GM23338 (cell line): Measurements from ENCODE around the gene TENM4. TPM values are rescaled to one million over a fixed set of nuclear protein-coding genes. Genes with fewer than 3 reads are reported as not detected.

Source experiments
- ATAC-seq: fragments of 200-7000 bp; cut with Tn5 transposase; 3 replicates; pipeline ENCODE4 v1.9.1; 2020
- DNase-seq: peaks from one replicate; pipeline ENCODE4 v3.0.0-alpha.2; 2015; ENCODE audit warnings: low spot score
- H2AFZ ChIP-seq: fragments of 200-600 bp; sonication (generic); 2 replicates; pipeline ENCODE4 v1.8.0; 2016; ENCODE audit warnings: antibody characterized with exemption, mild to moderate bottlenecking, moderate library complexity
- H3F3A ChIP-seq: fragments of 200-600 bp; sonication (generic); replicated peaks from 2 replicates; pipeline ENCODE4 v1.8.0; 2017; ENCODE audit warnings: antibody characterized with exemption, mixed run types, low read depth
- H3K27ac ChIP-seq: fragments of 200-600 bp; sonication (generic); 2 replicates; pipeline ENCODE4 v1.6.1; 2016; ENCODE audit warnings: low read depth
- H3K27me3 ChIP-seq: fragments of 200-600 bp; sonication (generic); 2 replicates; pipeline ENCODE4 v1.8.0; 2016; ENCODE audit warnings: mild to moderate bottlenecking, mixed run types, moderate library complexity; ENCODE audit not compliant: insufficient read depth
- H3K36me3 ChIP-seq: fragments of 200-600 bp; sonication (generic); 2 replicates; pipeline ENCODE4 v1.8.0; 2016; ENCODE audit warnings: mild to moderate bottlenecking; ENCODE audit not compliant: insufficient read depth
- H3K4me1 ChIP-seq: fragments of 200-600 bp; sonication (generic); 2 replicates; pipeline ENCODE4 v1.8.0; 2016; ENCODE audit warnings: mild to moderate bottlenecking, moderate library complexity; ENCODE audit not compliant: insufficient read depth
- H3K4me2 ChIP-seq: fragments of 200-600 bp; sonication (generic); 2 replicates; pipeline ENCODE4 v1.7.1; 2017; ENCODE audit warnings: mixed run types
- H3K4me3 ChIP-seq: fragments of 200-600 bp; sonication (generic); 2 replicates; pipeline ENCODE4 v1.6.1; 2016; ENCODE audit warnings: mixed run types
- H3K79me2 ChIP-seq: fragments of 200-600 bp; sonication (generic); replicated peaks from 2 replicates; pipeline ENCODE4 v1.8.0; 2017; ENCODE audit warnings: mild to moderate bottlenecking; ENCODE audit not compliant: insufficient read depth
- H3K9me2 ChIP-seq: fragments of 200-600 bp; sonication (generic); 2 replicates; pipeline ENCODE4 v1.8.0; 2017; ENCODE audit not compliant: insufficient read depth
- H4K20me1 ChIP-seq: fragments of 200-600 bp; sonication (generic); replicated peaks from 2 replicates; pipeline ENCODE4 v1.8.0; 2017; ENCODE audit warnings: mild to moderate bottlenecking; ENCODE audit not compliant: insufficient read depth
- H3K27ac Mint-ChIP-seq: 2 replicates; pipeline ENCODE4 v1.8.0; 2020; ENCODE audit warnings: inconsistent platforms, mild to moderate bottlenecking, moderate library complexity, mixed read lengths
- H3K27me3 Mint-ChIP-seq: 3 replicates; pipeline ENCODE4 v1.8.0; 2022; ENCODE audit warnings: low read depth, mild to moderate bottlenecking, moderate library complexity, mixed read lengths, inconsistent platforms; ENCODE audit not compliant: insufficient read depth, poor library complexity
- H3K36me3 Mint-ChIP-seq: 3 replicates; pipeline ENCODE4 v1.8.0; 2021; ENCODE audit warnings: low read depth, mild to moderate bottlenecking, inconsistent platforms, moderate library complexity, mixed read lengths
- H3K4me1 Mint-ChIP-seq: 3 replicates; pipeline ENCODE4 v1.8.0; 2020; ENCODE audit warnings: mild to moderate bottlenecking, inconsistent platforms, mixed read lengths
- H3K4me3 Mint-ChIP-seq: 3 replicates; pipeline ENCODE4 v1.8.0; 2021; ENCODE audit warnings: moderate library complexity, mild to moderate bottlenecking, inconsistent platforms, mixed read lengths
- H3K9me3 Mint-ChIP-seq: 3 replicates; pipeline ENCODE4 v1.8.0; 2020; ENCODE audit warnings: moderate library complexity, mild to moderate bottlenecking, inconsistent platforms, mixed read lengths
- CTCF ChIP-seq, 2 experiments: fragments of 200-600 bp in 1 of 2; sonication (generic) in 1 of 2; conservative IDR thresholded peaks; 2 replicates each; pipeline versions ENCODE4 v1.5.1 to v1.6.1; 2016 to 2017; ENCODE audit warnings: antibody characterized with exemption in 2 of 2, low read depth in 2 of 2, mild to moderate bottlenecking in 2 of 2, moderate library complexity in 1 of 2
- ETS1 ChIP-seq: IDR thresholded peaks from 2 replicates; pipeline ENCODE4 v1.6.1; 2016; ENCODE audit warnings: antibody characterized with exemption
- JUNB ChIP-seq: IDR thresholded peaks from one replicate; pipeline ENCODE4 v1.6.1; 2016; ENCODE audit warnings: antibody characterized with exemption; ENCODE audit not compliant: unreplicated experiment
- NANOG ChIP-seq: IDR thresholded peaks from 2 replicates; pipeline ENCODE4 v1.6.1; 2016; ENCODE audit warnings: antibody characterized with exemption, borderline replicate concordance
- STAT1 ChIP-seq: IDR thresholded peaks from one replicate; pipeline ENCODE4 v1.6.1; 2016; ENCODE audit warnings: antibody characterized with exemption; ENCODE audit not compliant: unreplicated experiment
- ZNF462 ChIP-seq: fragments of 250-450 bp; sonication (Bioruptor Pico); IDR thresholded peaks from 2 replicates; pipeline ENCODE4 v1.5.0; 2020; ENCODE audit warnings: mild to moderate bottlenecking, moderate library complexity
- polyA plus RNA-seq: library from polyadenylated mRNA; unstranded; fragments of >200 nt; fragmentation: Nextera tagmentation; extraction: Ambion mirVana; gene quantifications from 2 replicates; pipeline ENCODE4 v1.2.1, GENCODE V29; 2016
- total RNA-seq: library from RNA; depleted of rRNA; stranded (reverse); fragments of >200 nt; shearing (Covaris generic); gene quantifications from 2 replicates; pipeline ENCODE4 v1.2.3, GENCODE V29; 2014

TENM4 gene
- total and polyA plus RNA-seq, 2 experiments from 2014 or later: 7.3 TPM

GRCh38 chr11:79074547-79074946 lies 366.3 kb downstream of the TENM4 start:
- Histone ChIP-seq H4K20me1 (no peaks in the 10 kb centered on the region), H3K79me2 (no peaks in the 10 kb centered on the region), H3K9me2 (no peaks in the 10 kb centered on the region), H3K27me3 (no peaks in the 10 kb centered on the region), H3K4me1 (peaks cover 10% of the 10 kb centered on the region; the same call in 1 of the 2 replicates), H3F3A (no peaks in the 10 kb centered on the region), H3K4me2 (no peak overlapping the region), H2AFZ (no peak overlapping the region), H3K27ac (no peak overlapping the region), H3K4me3 (no peak overlapping the region), H3K36me3 (no peaks in the 10 kb centered on the region)
- no peak overlapping the region for H3K27ac Mint-ChIP-seq
- H3K9me3 Mint-ChIP-seq: peaks cover 10% of the 10 kb centered on the region
- H3K4me3 Mint-ChIP-seq: no peak overlapping the region
- no peaks in the 10 kb centered on the region for H3K27me3 Mint-ChIP-seq
- peaks cover 7% of the 10 kb centered on the region; the same call in 2 of the 3 replicates for H3K36me3 Mint-ChIP-seq
- DNase-seq: no peak
- ATAC-seq: no peak
- TF ChIP-seq STAT1 (no peak), CTCF (conservative IDR thresholded peaks at IDR 0.05; ENCODE audit: low read depth in 2 of 2) (no peak), JUNB (no peak), ETS1 (no peak), NANOG (no peak), ZNF462 (no peak)
- peaks cover 17% of the 10 kb centered on the region for H3K4me1 Mint-ChIP-seq
